HepG2 (cell line): ENCODE measurements around the gene TXNDC11. TPM values are rescaled to one million over a fixed set of nuclear protein-coding genes. Genes with fewer than 3 reads are reported as not detected.

Experiments used
- BCL6 ChIP-seq: IDR thresholded peaks from 2 replicates; pipeline ENCODE4 v1.6.1; 2016; ENCODE audit warnings: missing genetic modification reagents, missing compliant biosample characterization
- DMAP1 ChIP-seq: IDR thresholded peaks from 2 replicates; pipeline ENCODE4 v1.6.1; 2016
- DNMT3B ChIP-seq: conservative IDR thresholded peaks from 2 replicates; pipeline ENCODE4 v1.6.1; 2016; ENCODE audit warnings: missing biosample characterization, control low read depth
- KAT7 ChIP-seq: IDR thresholded peaks from 2 replicates; pipeline ENCODE4 v1.6.1; 2018; ENCODE audit warnings: borderline replicate concordance, missing compliant biosample characterization
- TCF12 ChIP-seq, 2 experiments: fragments of 450-650 bp in 1 of 2; sonication (generic) in 1 of 2; formaldehyde crosslinking in 1 of 2; IDR thresholded peaks; 2 replicates each; pipeline versions ENCODE4 v1.6.1 to v1.8.0; 2017 to 2022; ENCODE audit warnings: antibody characterized with exemption in 1 of 2, mild to moderate bottlenecking in 1 of 2, missing genetic modification reagents in 1 of 2, moderate library complexity in 1 of 2
- THAP11 ChIP-seq: IDR thresholded peaks from 2 replicates; pipeline ENCODE4 v1.6.1; 2016; ENCODE audit warnings: missing biosample characterization, missing genetic modification reagents
- ZNF230 ChIP-seq: sonication (generic); formaldehyde crosslinking; IDR thresholded peaks from 2 replicates; pipeline ENCODE4 v1.4.0; 2020; ENCODE audit warnings: mild to moderate bottlenecking, missing genetic modification reagents
- ZNF670 ChIP-seq: sonication (generic); formaldehyde crosslinking; IDR thresholded peaks from 2 replicates; pipeline ENCODE4 v1.8.0; 2022; ENCODE audit warnings: mild to moderate bottlenecking, missing genetic modification reagents, borderline replicate concordance
- polyA plus RNA-seq, 8 experiments: library from polyadenylated mRNA; depleted of rRNA in 3 of 8; stranded (reverse) in 7 of 8; unstranded in 1 of 8; fragments of >200 nt; fragmentation: Illumina TruSeq in 4 of 8; extraction: Trizol in 4 of 8; gene quantifications; 2 replicates each; pipeline versions ENCODE4 v1.2.1 to v1.2.3, GENCODE V29; 2011 to 2016; ENCODE audit warnings: low read depth in 4 of 8, missing spikeins in 1 of 8, mixed read lengths in 1 of 8; ENCODE audit not compliant: insufficient read depth in 1 of 8
- total RNA-seq, 5 experiments: library from RNA; depleted of rRNA; stranded (reverse); fragments of >200 nt; fragmentation: Illumina TruSeq; extraction: Trizol; gene quantifications; 2 replicates each; pipeline ENCODE4 v1.2.3, GENCODE V29; 2016; ENCODE audit warnings: low read depth in 1 of 5
- TF ChIP-seq, protein P1 (sequence below): sonication (generic); formaldehyde crosslinking; conservative IDR thresholded peaks from 2 replicates; pipeline ENCODE4 v1.4.0; 2020; ENCODE audit warnings: missing genetic modification reagents
- TF ChIP-seq, protein P2 (sequence below): sonication (generic); formaldehyde crosslinking; IDR thresholded peaks from 2 replicates; pipeline ENCODE4 v1.4.0; 2020; ENCODE audit warnings: mild to moderate bottlenecking, low read depth, missing genetic modification reagents
- TF ChIP-seq, protein P3 (sequence below): IDR thresholded peaks from 2 replicates; pipeline ENCODE4 v1.6.1; 2012; ENCODE audit warnings: inconsistent platforms
- TF ChIP-seq, protein P4 (sequence below): sonication (generic); formaldehyde crosslinking; IDR thresholded peaks from 2 replicates; pipeline ENCODE4 v1.4.0; 2020; ENCODE audit warnings: missing genetic modification reagents
- TF ChIP-seq, protein P5 (sequence below): IDR thresholded peaks from 2 replicates; pipeline ENCODE4 v1.6.1; 2012; ENCODE audit warnings: low read length, improper control_type of control experiment

TXNDC11 gene
- total and polyA plus RNA-seq, 2 of the 13 experiments (the other 11 are each of a cell fraction or from before 2014, with no cell fraction given) = 74.9 to 123 TPM

DNA sequence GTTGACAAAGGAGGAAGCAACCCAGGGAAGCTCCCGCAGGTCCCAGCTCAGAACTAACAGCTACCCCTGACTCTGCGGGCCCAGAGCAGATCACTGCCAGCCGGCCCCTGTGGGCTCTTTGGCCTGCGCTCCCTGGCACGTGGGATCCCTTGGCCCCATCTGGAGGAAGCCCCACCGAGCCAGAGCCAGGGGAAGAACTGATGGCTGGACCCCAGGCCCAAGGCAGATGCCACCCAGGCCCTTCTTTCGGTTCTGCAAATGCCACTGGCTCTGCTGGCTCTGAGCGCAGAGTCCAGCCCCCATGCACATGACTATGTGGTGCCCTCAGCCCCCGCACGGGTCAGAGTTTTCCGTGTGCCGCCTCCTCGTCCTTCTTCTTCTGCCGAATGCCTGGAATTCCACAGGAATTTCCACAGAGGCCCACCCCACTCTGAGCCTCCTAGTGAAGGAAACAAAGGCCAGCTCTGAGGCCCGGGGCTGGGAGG is 110.2 kb downstream of the TXNDC11 start (continued):
- TF ChIP-seq, protein P1, sequence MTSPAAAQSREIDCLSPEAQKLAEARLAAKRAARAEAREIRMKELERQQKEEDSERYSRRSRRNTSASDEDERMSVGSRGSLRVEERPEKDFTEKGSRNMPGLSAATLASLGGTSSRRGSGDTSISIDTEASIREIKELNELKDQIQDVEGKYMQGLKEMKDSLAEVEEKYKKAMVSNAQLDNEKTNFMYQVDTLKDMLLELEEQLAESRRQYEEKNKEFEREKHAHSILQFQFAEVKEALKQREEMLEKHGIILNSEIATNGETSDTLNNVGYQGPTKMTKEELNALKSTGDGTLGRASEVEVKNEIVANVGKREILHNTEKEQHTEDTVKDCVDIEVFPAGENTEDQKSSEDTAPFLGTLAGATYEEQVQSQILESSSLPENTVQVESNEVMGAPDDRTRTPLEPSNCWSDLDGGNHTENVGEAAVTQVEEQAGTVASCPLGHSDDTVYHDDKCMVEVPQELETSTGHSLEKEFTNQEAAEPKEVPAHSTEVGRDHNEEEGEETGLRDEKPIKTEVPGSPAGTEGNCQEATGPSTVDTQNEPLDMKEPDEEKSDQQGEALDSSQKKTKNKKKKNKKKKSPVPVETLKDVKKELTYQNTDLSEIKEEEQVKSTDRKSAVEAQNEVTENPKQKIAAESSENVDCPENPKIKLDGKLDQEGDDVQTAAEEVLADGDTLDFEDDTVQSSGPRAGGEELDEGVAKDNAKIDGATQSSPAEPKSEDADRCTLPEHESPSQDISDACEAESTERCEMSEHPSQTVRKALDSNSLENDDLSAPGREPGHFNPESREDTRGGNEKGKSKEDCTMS (CRISPR knock-in tag) = no peak
- TF ChIP-seq, protein P2, sequence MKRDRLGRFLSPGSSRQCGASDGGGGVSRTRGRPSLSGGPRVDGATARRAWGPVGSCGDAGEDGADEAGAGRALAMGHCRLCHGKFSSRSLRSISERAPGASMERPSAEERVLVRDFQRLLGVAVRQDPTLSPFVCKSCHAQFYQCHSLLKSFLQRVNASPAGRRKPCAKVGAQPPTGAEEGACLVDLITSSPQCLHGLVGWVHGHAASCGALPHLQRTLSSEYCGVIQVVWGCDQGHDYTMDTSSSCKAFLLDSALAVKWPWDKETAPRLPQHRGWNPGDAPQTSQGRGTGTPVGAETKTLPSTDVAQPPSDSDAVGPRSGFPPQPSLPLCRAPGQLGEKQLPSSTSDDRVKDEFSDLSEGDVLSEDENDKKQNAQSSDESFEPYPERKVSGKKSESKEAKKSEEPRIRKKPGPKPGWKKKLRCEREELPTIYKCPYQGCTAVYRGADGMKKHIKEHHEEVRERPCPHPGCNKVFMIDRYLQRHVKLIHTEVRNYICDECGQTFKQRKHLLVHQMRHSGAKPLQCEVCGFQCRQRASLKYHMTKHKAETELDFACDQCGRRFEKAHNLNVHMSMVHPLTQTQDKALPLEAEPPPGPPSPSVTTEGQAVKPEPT (CRISPR knock-in tag) = no peak
- no peak for TF ChIP-seq KAT7
- TF ChIP-seq DMAP1 = 0 out of 2 replicates have a peak, but pooled peaks have one; percentile 17
- TF ChIP-seq ZNF670 (CRISPR knock-in tag) = peak; percentile 67; the same call in 1 of the 2 replicates
- no peak for TF ChIP-seq TCF12 (IDR thresholded peaks at IDR 0.05)
- no peak for TF ChIP-seq TCF12 (CRISPR knock-in tag; IDR thresholded peaks at IDR 0.05)
- TF ChIP-seq THAP11 (CRISPR knock-in tag) = peak; percentile 20; the same call in 1 of the 2 replicates
- TF ChIP-seq, protein P3, sequence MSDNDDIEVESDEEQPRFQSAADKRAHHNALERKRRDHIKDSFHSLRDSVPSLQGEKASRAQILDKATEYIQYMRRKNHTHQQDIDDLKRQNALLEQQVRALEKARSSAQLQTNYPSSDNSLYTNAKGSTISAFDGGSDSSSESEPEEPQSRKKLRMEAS = no peak
- TF ChIP-seq DNMT3B (CRISPR knock-in tag) = no peak
- TF ChIP-seq ZNF230 (CRISPR knock-in tag) = no peak
- TF ChIP-seq BCL6 (CRISPR knock-in tag) = peak; percentile 55
- TF ChIP-seq, protein P4, sequence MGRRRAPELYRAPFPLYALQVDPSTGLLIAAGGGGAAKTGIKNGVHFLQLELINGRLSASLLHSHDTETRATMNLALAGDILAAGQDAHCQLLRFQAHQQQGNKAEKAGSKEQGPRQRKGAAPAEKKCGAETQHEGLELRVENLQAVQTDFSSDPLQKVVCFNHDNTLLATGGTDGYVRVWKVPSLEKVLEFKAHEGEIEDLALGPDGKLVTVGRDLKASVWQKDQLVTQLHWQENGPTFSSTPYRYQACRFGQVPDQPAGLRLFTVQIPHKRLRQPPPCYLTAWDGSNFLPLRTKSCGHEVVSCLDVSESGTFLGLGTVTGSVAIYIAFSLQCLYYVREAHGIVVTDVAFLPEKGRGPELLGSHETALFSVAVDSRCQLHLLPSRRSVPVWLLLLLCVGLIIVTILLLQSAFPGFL = no peak
- TF ChIP-seq, protein P5, sequence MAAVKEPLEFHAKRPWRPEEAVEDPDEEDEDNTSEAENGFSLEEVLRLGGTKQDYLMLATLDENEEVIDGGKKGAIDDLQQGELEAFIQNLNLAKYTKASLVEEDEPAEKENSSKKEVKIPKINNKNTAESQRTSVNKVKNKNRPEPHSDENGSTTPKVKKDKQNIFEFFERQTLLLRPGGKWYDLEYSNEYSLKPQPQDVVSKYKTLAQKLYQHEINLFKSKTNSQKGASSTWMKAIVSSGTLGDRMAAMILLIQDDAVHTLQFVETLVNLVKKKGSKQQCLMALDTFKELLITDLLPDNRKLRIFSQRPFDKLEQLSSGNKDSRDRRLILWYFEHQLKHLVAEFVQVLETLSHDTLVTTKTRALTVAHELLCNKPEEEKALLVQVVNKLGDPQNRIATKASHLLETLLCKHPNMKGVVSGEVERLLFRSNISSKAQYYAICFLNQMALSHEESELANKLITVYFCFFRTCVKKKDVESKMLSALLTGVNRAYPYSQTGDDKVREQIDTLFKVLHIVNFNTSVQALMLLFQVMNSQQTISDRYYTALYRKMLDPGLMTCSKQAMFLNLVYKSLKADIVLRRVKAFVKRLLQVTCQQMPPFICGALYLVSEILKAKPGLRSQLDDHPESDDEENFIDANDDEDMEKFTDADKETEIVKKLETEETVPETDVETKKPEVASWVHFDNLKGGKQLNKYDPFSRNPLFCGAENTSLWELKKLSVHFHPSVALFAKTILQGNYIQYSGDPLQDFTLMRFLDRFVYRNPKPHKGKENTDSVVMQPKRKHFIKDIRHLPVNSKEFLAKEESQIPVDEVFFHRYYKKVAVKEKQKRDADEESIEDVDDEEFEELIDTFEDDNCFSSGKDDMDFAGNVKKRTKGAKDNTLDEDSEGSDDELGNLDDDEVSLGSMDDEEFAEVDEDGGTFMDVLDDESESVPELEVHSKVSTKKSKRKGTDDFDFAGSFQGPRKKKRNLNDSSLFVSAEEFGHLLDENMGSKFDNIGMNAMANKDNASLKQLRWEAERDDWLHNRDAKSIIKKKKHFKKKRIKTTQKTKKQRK = no peak
